K562 (cell line): ENCODE results near the gene DNAJC18. TPM values are rescaled to one million over a fixed set of nuclear protein-coding genes. Genes with fewer than 3 reads are reported as not detected.

ENCODE experiments used
- C11orf30 ChIP-seq: fragments of 450-650 bp; IDR thresholded peaks from 2 replicates; pipeline ENCODE4 v1.6.1; 2016; ENCODE audit warnings: low read depth, mild to moderate bottlenecking
- CXXC5 ChIP-seq: fragments of 250-450 bp; sonication (Bioruptor Pico); IDR thresholded peaks from 2 replicates; pipeline ENCODE4 v1.8.0; 2022; ENCODE audit warnings: inconsistent platforms, mild to moderate bottlenecking, moderate library complexity
- FOSL1 ChIP-seq: fragments of 200-800 bp; sonication (Bioruptor generic); conservative IDR thresholded peaks from 2 replicates; pipeline ENCODE4 v1.6.1; 2016; ENCODE audit warnings: missing genetic modification characterization, missing compliant biosample characterization
- FOXK2 ChIP-seq, 2 experiments: fragments of 450-650 bp; IDR thresholded peaks in 1 of 2; conservative IDR thresholded peaks in 1 of 2; 2 replicates each; pipeline ENCODE4 v1.6.1; 2016; ENCODE audit warnings: low read depth in 2 of 2, mild to moderate bottlenecking in 1 of 2
- GTF2E2 ChIP-seq: fragments of 200-800 bp; sonication (Bioruptor generic); IDR thresholded peaks from 2 replicates; pipeline ENCODE4 v1.6.1; 2016; ENCODE audit warnings: missing genetic modification characterization, missing compliant biosample characterization
- HDAC1 ChIP-seq, 2 experiments: fragments of 450-650 bp; IDR thresholded peaks; 2 replicates each; pipeline ENCODE4 v1.6.1; 2016 to 2017; ENCODE audit warnings: inconsistent platforms in 1 of 2, mild to moderate bottlenecking in 1 of 2, moderate library complexity in 1 of 2
- PRMT5 ChIP-seq: sonication (generic); formaldehyde crosslinking; IDR thresholded peaks from 2 replicates; pipeline ENCODE4 v1.5.0; 2020; ENCODE audit warnings: missing genetic modification reagents
- SRSF3 ChIP-seq: fragments of 200-400 bp; formaldehyde crosslinking; IDR thresholded peaks from 2 replicates; pipeline ENCODE4 v1.6.1; 2016; ENCODE audit warnings: mild to moderate bottlenecking, low read length, moderate library complexity; ENCODE audit not compliant: insufficient read depth
- ZNF175 ChIP-seq: fragments of 200-800 bp; sonication (Bioruptor generic); IDR thresholded peaks from 2 replicates; pipeline ENCODE4 v1.6.1; 2016; ENCODE audit warnings: low read depth, mild to moderate bottlenecking, missing genetic modification characterization, missing compliant biosample characterization
- ZNF561 ChIP-seq: fragments of 450-650 bp; formaldehyde crosslinking; conservative IDR thresholded peaks from 2 replicates; pipeline ENCODE4 v1.4.0; 2020; ENCODE audit warnings: mild to moderate bottlenecking, moderate library complexity
- ZNF57 ChIP-seq: fragments of 450-650 bp; formaldehyde crosslinking; IDR thresholded peaks from 2 replicates; pipeline ENCODE4 v1.4.0; 2020; ENCODE audit warnings: mild to moderate bottlenecking, moderate library complexity
- polyA plus RNA-seq, 8 experiments: library from polyadenylated mRNA; depleted of rRNA in 4 of 8; stranded (reverse) in 5 of 8; unstranded in 3 of 8; fragments of >200 nt; fragmentation: Nextera tagmentation in 2 of 8; fragmentation: Illumina TruSeq in 1 of 8; extraction: Ambion mirVana in 2 of 8; extraction: Trizol in 1 of 8; gene quantifications; 2 replicates each; pipeline versions ENCODE4 v1.2.1 to v1.2.3, GENCODE V29; 2011 to 2014; ENCODE audit warnings: inconsistent platforms in 1 of 8, missing spikeins in 1 of 8
- total RNA-seq, 7 experiments: library from RNA; depleted of rRNA in 6 of 7; stranded (reverse); fragments of >200 nt in 6 of 7; fragmentation: Illumina TruSeq in 2 of 7; extraction: Trizol in 2 of 7; gene quantifications; 2 replicates each; pipeline versions ENCODE4 v1.2.1 to v1.2.3, GENCODE V29; 2011 to 2021; ENCODE audit warnings: low replicate concordance in 1 of 7
- TF ChIP-seq, protein P1 (sequence below): fragments of 250-450 bp; sonication (Bioruptor Pico); IDR thresholded peaks from 2 replicates; pipeline ENCODE4 v1.8.0; 2022; ENCODE audit warnings: moderate library complexity, mild to moderate bottlenecking, inconsistent platforms
- TF ChIP-seq, protein P2 (sequence below): fragments of 250-450 bp; sonication (Bioruptor Pico); IDR thresholded peaks from 2 replicates; pipeline ENCODE4 v1.4.0; 2020; ENCODE audit warnings: mild to moderate bottlenecking
- TF ChIP-seq, protein P3 (sequence below): sonication (generic); formaldehyde crosslinking; IDR thresholded peaks from 2 replicates; pipeline ENCODE4 v1.8.1; 2023; ENCODE audit warnings: mild to moderate bottlenecking, missing genetic modification reagents
- TF ChIP-seq, protein P4 (sequence below), 2 experiments: fragments of 450-650 bp; formaldehyde crosslinking in 1 of 2; IDR thresholded peaks; 2 replicates each; pipeline versions ENCODE4 v1.4.0 to v1.6.1; 2014 to 2020; ENCODE audit warnings: mild to moderate bottlenecking in 2 of 2, borderline replicate concordance in 1 of 2, low read depth in 1 of 2

The DNAJC18 gene
- total and polyA plus RNA-seq, 9 of the 15 experiments (the other 6 are each of a cell fraction or from before 2014, with no cell fraction given) = 1.5 to 13.3 (median 7.5) TPM

DNA sequence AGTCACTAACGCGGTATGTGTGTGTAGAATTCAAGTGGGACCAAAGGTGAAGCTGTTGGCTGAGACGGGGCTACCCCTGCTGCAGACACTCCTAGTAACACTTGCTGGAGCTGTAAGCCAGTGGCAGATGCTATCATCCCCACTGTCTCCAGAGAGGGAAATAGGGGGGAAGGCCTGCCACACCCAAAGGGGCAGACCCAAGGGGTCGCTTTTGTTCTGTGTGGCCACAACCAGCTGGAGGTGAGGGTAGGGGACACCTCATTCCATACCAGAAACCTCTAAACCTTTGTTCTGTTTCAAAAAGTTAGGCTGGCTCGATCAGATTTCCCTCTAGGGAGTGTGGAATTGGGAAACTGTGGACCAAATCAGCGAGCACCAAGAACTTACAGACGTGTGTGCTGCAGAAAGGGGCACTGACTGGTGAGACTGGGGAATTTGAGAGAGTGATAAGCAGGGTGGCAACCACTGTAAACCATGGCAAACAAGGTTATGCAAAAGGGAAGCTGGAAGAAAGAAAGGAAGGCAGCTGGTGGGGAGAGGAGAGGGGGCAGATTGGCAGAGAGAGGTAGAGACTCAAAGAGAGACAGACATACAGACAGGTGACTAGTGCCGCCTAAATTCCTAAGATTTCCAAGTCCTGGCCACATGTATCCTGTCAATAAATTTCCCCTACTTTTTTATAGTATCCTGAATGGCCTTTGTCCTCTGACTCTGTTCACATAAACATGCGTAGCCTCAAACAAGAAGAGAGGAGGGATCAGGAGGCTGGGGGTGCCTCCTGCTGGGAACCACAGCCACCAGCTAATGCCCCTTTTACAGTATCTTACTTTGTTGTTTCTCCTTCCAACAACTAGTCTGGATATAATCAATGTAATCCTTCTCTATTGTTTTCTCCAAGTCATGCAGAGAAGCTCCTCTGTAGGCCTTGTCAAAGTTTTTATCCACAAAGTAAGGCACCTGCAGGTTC is 19.8 kb downstream of the DNAJC18 start (continued):
- TF ChIP-seq CXXC5 = no peak
- TF ChIP-seq, protein P1, sequence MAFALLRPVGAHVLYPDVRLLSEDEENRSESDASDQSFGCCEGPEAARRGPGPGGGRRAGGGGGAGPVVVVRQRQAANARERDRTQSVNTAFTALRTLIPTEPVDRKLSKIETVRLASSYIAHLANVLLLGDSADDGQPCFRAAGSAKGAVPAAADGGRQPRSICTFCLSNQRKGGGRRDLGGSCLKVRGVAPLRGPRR (CRISPR knock-in tag) = no peak
- TF ChIP-seq ZNF561 (CRISPR knock-in tag) = no peak
- TF ChIP-seq, protein P2, sequence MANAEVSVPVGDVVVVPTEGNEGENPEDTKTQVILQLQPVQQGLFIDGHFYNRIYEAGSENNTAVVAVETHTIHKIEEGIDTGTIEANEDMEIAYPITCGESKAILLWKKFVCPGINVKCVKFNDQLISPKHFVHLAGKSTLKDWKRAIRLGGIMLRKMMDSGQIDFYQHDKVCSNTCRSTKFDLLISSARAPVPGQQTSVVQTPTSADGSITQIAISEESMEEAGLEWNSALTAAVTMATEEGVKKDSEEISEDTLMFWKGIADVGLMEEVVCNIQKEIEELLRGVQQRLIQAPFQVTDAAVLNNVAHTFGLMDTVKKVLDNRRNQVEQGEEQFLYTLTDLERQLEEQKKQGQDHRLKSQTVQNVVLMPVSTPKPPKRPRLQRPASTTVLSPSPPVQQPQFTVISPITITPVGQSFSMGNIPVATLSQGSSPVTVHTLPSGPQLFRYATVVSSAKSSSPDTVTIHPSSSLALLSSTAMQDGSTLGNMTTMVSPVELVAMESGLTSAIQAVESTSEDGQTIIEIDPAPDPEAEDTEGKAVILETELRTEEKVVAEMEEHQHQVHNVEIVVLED (CRISPR knock-in tag) = no peak
- no peak for TF ChIP-seq C11orf30
- TF ChIP-seq PRMT5 = no peak
- 0 out of 4 replicates have a peak, but pooled peaks of 1 of the 2 experiments have one; percentile 12 for TF ChIP-seq FOXK2 (conservative IDR thresholded peaks at IDR 0.05 in 1 of 2, IDR thresholded peaks at IDR 0.05 in 1 of 2; ENCODE audit: low read depth in 2 of 2)
- TF ChIP-seq, protein P3, sequence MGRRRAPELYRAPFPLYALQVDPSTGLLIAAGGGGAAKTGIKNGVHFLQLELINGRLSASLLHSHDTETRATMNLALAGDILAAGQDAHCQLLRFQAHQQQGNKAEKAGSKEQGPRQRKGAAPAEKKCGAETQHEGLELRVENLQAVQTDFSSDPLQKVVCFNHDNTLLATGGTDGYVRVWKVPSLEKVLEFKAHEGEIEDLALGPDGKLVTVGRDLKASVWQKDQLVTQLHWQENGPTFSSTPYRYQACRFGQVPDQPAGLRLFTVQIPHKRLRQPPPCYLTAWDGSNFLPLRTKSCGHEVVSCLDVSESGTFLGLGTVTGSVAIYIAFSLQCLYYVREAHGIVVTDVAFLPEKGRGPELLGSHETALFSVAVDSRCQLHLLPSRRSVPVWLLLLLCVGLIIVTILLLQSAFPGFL (CRISPR knock-in tag) = no peak
- TF ChIP-seq FOSL1 = no peak
- TF ChIP-seq GTF2E2 (tag) = no peak
- TF ChIP-seq ZNF57 (CRISPR knock-in tag) = no peak
- TF ChIP-seq HDAC1 (IDR thresholded peaks at IDR 0.05) = no peak
- TF ChIP-seq SRSF3 = no peak
- no peak for TF ChIP-seq ZNF175
- TF ChIP-seq, protein P4, sequence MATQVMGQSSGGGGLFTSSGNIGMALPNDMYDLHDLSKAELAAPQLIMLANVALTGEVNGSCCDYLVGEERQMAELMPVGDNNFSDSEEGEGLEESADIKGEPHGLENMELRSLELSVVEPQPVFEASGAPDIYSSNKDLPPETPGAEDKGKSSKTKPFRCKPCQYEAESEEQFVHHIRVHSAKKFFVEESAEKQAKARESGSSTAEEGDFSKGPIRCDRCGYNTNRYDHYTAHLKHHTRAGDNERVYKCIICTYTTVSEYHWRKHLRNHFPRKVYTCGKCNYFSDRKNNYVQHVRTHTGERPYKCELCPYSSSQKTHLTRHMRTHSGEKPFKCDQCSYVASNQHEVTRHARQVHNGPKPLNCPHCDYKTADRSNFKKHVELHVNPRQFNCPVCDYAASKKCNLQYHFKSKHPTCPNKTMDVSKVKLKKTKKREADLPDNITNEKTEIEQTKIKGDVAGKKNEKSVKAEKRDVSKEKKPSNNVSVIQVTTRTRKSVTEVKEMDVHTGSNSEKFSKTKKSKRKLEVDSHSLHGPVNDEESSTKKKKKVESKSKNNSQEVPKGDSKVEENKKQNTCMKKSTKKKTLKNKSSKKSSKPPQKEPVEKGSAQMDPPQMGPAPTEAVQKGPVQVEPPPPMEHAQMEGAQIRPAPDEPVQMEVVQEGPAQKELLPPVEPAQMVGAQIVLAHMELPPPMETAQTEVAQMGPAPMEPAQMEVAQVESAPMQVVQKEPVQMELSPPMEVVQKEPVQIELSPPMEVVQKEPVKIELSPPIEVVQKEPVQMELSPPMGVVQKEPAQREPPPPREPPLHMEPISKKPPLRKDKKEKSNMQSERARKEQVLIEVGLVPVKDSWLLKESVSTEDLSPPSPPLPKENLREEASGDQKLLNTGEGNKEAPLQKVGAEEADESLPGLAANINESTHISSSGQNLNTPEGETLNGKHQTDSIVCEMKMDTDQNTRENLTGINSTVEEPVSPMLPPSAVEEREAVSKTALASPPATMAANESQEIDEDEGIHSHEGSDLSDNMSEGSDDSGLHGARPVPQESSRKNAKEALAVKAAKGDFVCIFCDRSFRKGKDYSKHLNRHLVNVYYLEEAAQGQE (IDR thresholded peaks at IDR 0.05; ENCODE audit: borderline replicate concordance) = peak; percentile 62; the same call in 1 of the 2 replicates
- TF ChIP-seq, protein P4 (CRISPR knock-in tag; IDR thresholded peaks at IDR 0.05; ENCODE audit: low read depth) = no peak
